ENCODE results near the gene C19orf73. TPM values are rescaled to one million over a fixed set of nuclear protein-coding genes. Genes with fewer than 3 reads are reported as not detected.

Gene C19orf73
- total and polyA plus RNA-seq, 9 of the 15 experiments (the other 6 are each of a cell fraction or from before 2014, with no cell fraction given): 0.08 to 7.4 (median 1.4) TPM

GRCh38 chr19:49085020-49085867, 33.7 kb downstream of the C19orf73 start, which contains the start of gene SNRNP70:
SNRNP70 (plus strand) TSS chr19:49085451; CDS start chr19:49086415, 964 bp downstream.
- H2AFZ ChIP-seq (ENCODE audit: low read depth, low read length): peak within 1 kb of the TSS; percentile 95
- POLR2A ChIA-PET: interaction anchor here (0.6 to 2.1 kb wide), 2 partner anchors 10 to 25 kb away, joined by 3 to 6 read pairs; no protein-coding TSS in a partner anchor
- BruUV-seq (replicated peaks): no TSS peak
- peak; percentile 94 for TF ChIP-seq KDM5B (IDR thresholded peaks at IDR 0.05; ENCODE audit: insufficient replicate concordance, low read depth, low read length)
- TF ChIP-seq BRD9 (IDR thresholded peaks at IDR 0.05; ENCODE audit: low read depth, partially characterized antibody): no peak
- no peak for TF ChIP-seq ZNF277 (CRISPR knock-in tag; IDR thresholded peaks at IDR 0.05; ENCODE audit: borderline replicate concordance)
- TF ChIP-seq GTF2A2 (tag; IDR thresholded peaks at IDR 0.05): no peak
- TF ChIP-seq E2F4 (CRISPR knock-in tag; IDR thresholded peaks at IDR 0.05; ENCODE audit: low read depth): peak; percentile 19; the same call in 1 of the 2 replicates
- TF ChIP-seq ELF1 (tag; IDR thresholded peaks at IDR 0.05): peak; percentile 84
- no peak for TF ChIP-seq COPS2 (conservative IDR thresholded peaks at IDR 0.05)
- no peak for TF ChIP-seq SNRNP70 (optimal IDR thresholded peaks at IDR 0.05; ENCODE audit: low read depth, low read length)
- TF ChIP-seq DDX20 (tag; IDR thresholded peaks at IDR 0.05; ENCODE audit: low read depth): no peak

More at GRCh38 chr19:49085020-49085867, 33.7 kb downstream of the C19orf73 start, which contains the start of gene SNRNP70:
- in situ Hi-C loops (cut with MboI) (no loop called here), intact Hi-C loops (cut with micrococcal nuclease) (no loop called here)
- Histone ChIP-seq H3K4me3 (peak within 1 kb of the TSS; percentile 77), H3K9me1 (ENCODE audit: control insufficient read depth, insufficient read depth, low read length) (no peaks in the 10 kb centered on the region), H3K9me3 (replicated peaks; ENCODE audit: control insufficient read depth, insufficient read depth, low read depth, low read length) (no peaks in the 10 kb centered on the region), H3K4me1 (replicated peaks in 1 of 2; ENCODE audit: control insufficient read depth in 2 of 2, insufficient read depth in 2 of 2, low read length in 2 of 2) (peaks cover 13 to 43% of the 10 kb centered on the region in 2 experiments; a peak in 4 of 5 replicates), H3K79me2 (ENCODE audit: control insufficient read depth, insufficient read depth, low read length) (peaks cover 51% of the 10 kb centered on the region), H3K9ac (ENCODE audit: insufficient read depth in 1 of 2, low read depth in 2 of 2, low read length in 2 of 2) (peak within 1 kb of the TSS; percentile 94 to 98), H3K36me3 (ENCODE audit: control insufficient read depth, insufficient read depth, low read length) (peaks cover 34% of the 10 kb centered on the region), H4K20me1 (replicated peaks; ENCODE audit: control insufficient read depth, insufficient read depth, low read length) (peaks cover 26% of the 10 kb centered on the region), H3K4me2 (ENCODE audit: insufficient read depth, low read length) (peak within 1 kb of the TSS; percentile 92), H3K27ac (ENCODE audit: extremely low read depth, low read depth, low read length) (peak within 1 kb of the TSS; percentile 94), H3K27me3 (ENCODE audit: control insufficient read depth in 2 of 2, insufficient read depth in 2 of 2, low read length in 2 of 2) (no peaks in the 10 kb centered on the region)
- FAIRE-seq (peak; percentile 96), ATAC-seq (peak; percentile 96), DNase-seq (ENCODE audit: extremely low read depth in 1 of 4, low spot score in 3 of 4) (peak; percentile 99)
- CTCF ChIA-PET (ENCODE audit: low intra/inter-chr PET ratio): interaction anchor here (0.6 kb wide), 1 partner anchor 74 kb away, joined by 3 read pairs; no protein-coding TSS in a partner anchor
- WGBS (ENCODE audit: insufficient coverage, low coverage, missing lambda C conversion rate): 1% methylated on average over 76 of the region's 89 CpGs

Measured in K562 (cell line).